Aorta (tissue), 5 donors: ENCODE measurements around the gene WFDC10A. TPM values are rescaled to one million over a fixed set of nuclear protein-coding genes. Genes with fewer than 3 reads are reported as not detected.

Experiments used
- ATAC-seq: fragments of 200-7000 bp; cut with Tn5 transposase; one replicate; pipeline ENCODE4 v1.9.1; 2022; ENCODE audit warnings: moderate library complexity; ENCODE audit not compliant: low FRiP score
- DNase-seq, 2 donors: peaks; one replicate each; pipeline ENCODE4 v3.0.0-alpha.2; 2020
- H3K27ac ChIP-seq, 2 donors: one replicate each; pipeline ENCODE4 v1.5.1; 2013; ENCODE audit warnings: low read length in 2 of 2, mild to moderate bottlenecking in 2 of 2, moderate library complexity in 2 of 2, control low read depth in 1 of 2, inconsistent platforms in 1 of 2, low read depth in 1 of 2
- H3K27me3 ChIP-seq, 2 donors: one replicate each; pipeline ENCODE4 v1.6.1; 2013; ENCODE audit warnings: control low read depth in 1 of 2, low read length in 1 of 2, mild to moderate bottlenecking in 1 of 2, moderate library complexity in 1 of 2; ENCODE audit not compliant: insufficient read depth in 2 of 2, control insufficient read depth in 1 of 2
- H3K36me3 ChIP-seq, 2 donors: one replicate each; pipeline ENCODE4 v1.6.1; 2013; ENCODE audit warnings: control low read depth in 1 of 2, low read length in 1 of 2, mild to moderate bottlenecking in 1 of 2; ENCODE audit not compliant: insufficient read depth in 2 of 2, control insufficient read depth in 1 of 2
- H3K4me1 ChIP-seq, 2 donors: one replicate each; pipeline ENCODE4 v1.6.1; 2013; ENCODE audit warnings: low read length in 2 of 2, control low read depth in 1 of 2, mild to moderate bottlenecking in 1 of 2, moderate library complexity in 1 of 2; ENCODE audit not compliant: insufficient read depth in 2 of 2, control insufficient read depth in 1 of 2
- H3K4me3 ChIP-seq, 2 donors: one replicate each; pipeline ENCODE4 v1.5.1; 2013; ENCODE audit warnings: low read length in 2 of 2, control low read depth in 1 of 2, mild to moderate bottlenecking in 1 of 2
- H3K9me3 ChIP-seq: one replicate; pipeline ENCODE4 v1.6.1; 2013; ENCODE audit warnings: mild to moderate bottlenecking, low read length; ENCODE audit not compliant: control insufficient read depth
- WGBS, 2 donors: extraction: QIAGEN DNeasy Blood & Tissue Kit; methylation state at CpG; one replicate each; pipeline ENCODE4 v1.1.7; 2013; 5-methylcytosine and 5-hydroxymethylcytosine counted together
- intact Hi-C, 2 donors: fragments of 100-400 bp; cut with DNase I; formaldehyde crosslinking; loops; one replicate each; pipeline versions ENCODE4 v1.14.2 to v1.15.0; 2022
- polyA plus RNA-seq, 2 donors: library from polyadenylated mRNA; stranded (reverse); fragments of 200-250 nt; gene quantifications; one replicate each; pipeline ENCODE4 v1.2.3, GENCODE V29; 2013
- total RNA-seq, 2 donors: library from RNA; stranded (reverse); fragmentation: NEBNext Ultra II Directional; extraction: Animal tissue kit (Norgen Biotek cat#: 25700); gene quantifications; one replicate each; pipeline ENCODE4 v1.2.1, GENCODE V29; 2021
- donor health status: healthy with polysubstance abuse.
- donor health status: Bipolar disorder and iron deficiency.
- donor health status: DM: no; HTN: no; CAD: no.
- donor health status: DM: no; HTN: no; CAD: no.
- donor health status: DM: yes; HTN: yes; CAD: no.

Gene WFDC10A
- total and polyA plus RNA-seq, 4 donors = not detected

DNA sequence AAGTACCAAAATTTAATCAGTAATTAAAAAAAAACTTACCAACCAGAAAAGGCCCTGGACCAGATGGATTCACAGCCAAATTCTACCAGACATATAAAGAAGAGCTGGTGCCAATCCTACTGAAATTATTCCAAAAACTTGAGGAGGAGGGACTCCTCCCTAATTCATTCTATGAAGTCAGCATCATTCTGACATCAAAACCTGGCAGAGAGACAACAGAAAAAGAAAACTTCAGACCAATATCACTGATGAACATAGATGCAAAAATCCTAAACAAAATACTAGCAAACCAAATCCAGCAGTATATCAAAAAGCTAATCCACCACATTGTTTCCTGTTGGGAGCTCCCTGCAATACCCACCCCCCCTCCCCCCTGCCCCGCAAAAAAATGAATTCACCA is 40.6 kb downstream of the WFDC10A start, which contains the start of gene WFDC11:
WFDC11 (minus strand) TSS at position 101 of the 400 bp plus-strand sequence. CDS start 19,639 bp downstream, outside the sequence.
- Histone ChIP-seq H3K9me3 (no peaks in the 10 kb centered on the region), H3K27me3 (no peaks in the 10 kb centered on the region), H3K36me3 (no peaks in the 10 kb centered on the region), H3K27ac (no peak within 1 kb of the TSS), H3K4me3 (no peak within 1 kb of the TSS), H3K4me1 (no peaks in the 10 kb centered on the region)
- no peak for DNase-seq
- intact Hi-C loops = no loop called here
- WGBS, 2 donors = 71 to 79% methylated on average over 1 of the region's 1 CpG
- ATAC-seq = no peak

GRCh38 chr20:45672765-45673164 is 43.2 kb downstream of the WFDC10A start:
- intact Hi-C loops = no loop called here
- ATAC-seq (no peak), DNase-seq (no peak)
- Histone ChIP-seq H3K27ac (no peak overlapping the region), H3K4me1 (no peaks in the 10 kb centered on the region), H3K27me3 (no peaks in the 10 kb centered on the region), H3K36me3 (no peaks in the 10 kb centered on the region), H3K4me3 (no peak overlapping the region), H3K9me3 (no peaks in the 10 kb centered on the region)

- Histone ChIP-seq H3K27ac (no peak overlapping the region), H3K36me3 (no peaks in the 10 kb centered on the region), H3K4me3 (no peak overlapping the region), H3K4me1 (no peaks in the 10 kb centered on the region), H3K9me3 (peaks cover 14% of the 10 kb centered on the region), H3K27me3 (no peaks in the 10 kb centered on the region)
- ATAC-seq = no peak
- DNase-seq = no peak
- intact Hi-C loops = no loop called here
Observed at GRCh38 chr20:45679650-45680049, 50.1 kb downstream of the WFDC10A start.

Other genes starting within 250 kb of the WFDC10A start
- gene DBNDD2, start 221.4 kb upstream of the WFDC10A start, total RNA-seq = 100 to 1,000 TPM; 104 to 123 TPM
- gene DBNDD2, start 221.4 kb upstream of the WFDC10A start, polyA plus RNA-seq = 100 to 1,000 TPM; 140 to 231 TPM
- gene PIGT, start 213.6 kb upstream of the WFDC10A start, total RNA-seq = 100 to 1,000 TPM; 113 TPM
- gene PIGT, start 213.6 kb upstream of the WFDC10A start, polyA plus RNA-seq = 100 to 1,000 TPM in 1 of 2 donors, 10 to 100 TPM in 1; 69.0 to 151 TPM
- gene WFDC2, start 160.0 kb upstream of the WFDC10A start, total RNA-seq = 1 to 10 TPM; 1.5 to 2.3 TPM
- 1 to 10 TPM in 1 of 2 donors, under 1 TPM in 1; 0.56 to 1.0 TPM for gene WFDC2, start 160.0 kb upstream of the WFDC10A start, polyA plus RNA-seq
- gene SPINT3, start 114.1 kb upstream of the WFDC10A start, total RNA-seq = not detected
- gene SPINT3, start 114.1 kb upstream of the WFDC10A start, polyA plus RNA-seq = not detected
- not detected for gene WFDC6, start 90.3 kb upstream of the WFDC10A start, total RNA-seq
- not detected for gene WFDC6, start 90.3 kb upstream of the WFDC10A start, polyA plus RNA-seq
- not detected for gene EPPIN, start 82.3 kb upstream of the WFDC10A start, total RNA-seq
- not detected for gene EPPIN, start 82.3 kb upstream of the WFDC10A start, polyA plus RNA-seq
- not detected for gene WFDC8, start 50.5 kb upstream of the WFDC10A start, total RNA-seq
- gene WFDC8, start 50.5 kb upstream of the WFDC10A start, polyA plus RNA-seq = not detected
- not detected for gene WFDC9, start 1.5 kb downstream of the WFDC10A start, total RNA-seq
- gene WFDC9, start 1.5 kb downstream of the WFDC10A start, polyA plus RNA-seq = not detected
- gene WFDC11, start 40.5 kb downstream of the WFDC10A start, total RNA-seq = not detected
- not detected for gene WFDC11, start 40.5 kb downstream of the WFDC10A start, polyA plus RNA-seq
- not detected for gene WFDC13, start 72.3 kb downstream of the WFDC10A start, total RNA-seq
- not detected for gene WFDC13, start 72.3 kb downstream of the WFDC10A start, polyA plus RNA-seq
- gene WFDC10B, start 75.3 kb downstream of the WFDC10A start, total RNA-seq = not detected
- gene WFDC10B, start 75.3 kb downstream of the WFDC10A start, polyA plus RNA-seq = 1 to 10 TPM in 1 of 2 donors, not detected in 1; 1.7 TPM
- gene SPINT4, start 92.6 kb downstream of the WFDC10A start, total RNA-seq = not detected
- not detected for gene SPINT4, start 92.6 kb downstream of the WFDC10A start, polyA plus RNA-seq
- gene WFDC3, start 162.1 kb downstream of the WFDC10A start, total RNA-seq = 1 to 10 TPM; 1.6 to 3.6 TPM
- gene WFDC3, start 162.1 kb downstream of the WFDC10A start, polyA plus RNA-seq = 1 to 10 TPM in 1 of 2 donors, not detected in 1; 1.9 TPM
- 10 to 100 TPM; 25.8 to 27.8 TPM for gene DNTTIP1, start 162.2 kb downstream of the WFDC10A start, total RNA-seq
- 10 to 100 TPM; 29.3 to 30.7 TPM for gene DNTTIP1, start 162.2 kb downstream of the WFDC10A start, polyA plus RNA-seq
- gene UBE2C, start 182.9 kb downstream of the WFDC10A start, total RNA-seq = 1 to 10 TPM; 1.0 to 1.9 TPM
- gene UBE2C, start 182.9 kb downstream of the WFDC10A start, polyA plus RNA-seq = 1 to 10 TPM in 1 of 2 donors, not detected in 1; 5.0 TPM
- not detected for gene TNNC2, start 197.6 kb downstream of the WFDC10A start, total RNA-seq
- 10 to 100 TPM in 1 of 2 donors, 1 to 10 TPM in 1; 1.9 to 26.3 TPM for gene TNNC2, start 197.6 kb downstream of the WFDC10A start, polyA plus RNA-seq
- 10 to 100 TPM; 36.2 to 57.7 TPM for gene SNX21, start 204.1 kb downstream of the WFDC10A start, total RNA-seq
- gene SNX21, start 204.1 kb downstream of the WFDC10A start, polyA plus RNA-seq = 100 to 1,000 TPM in 1 of 2 donors, 10 to 100 TPM in 1; 14.9 to 117 TPM
- 10 to 100 TPM; 11.2 to 15.8 TPM for gene ACOT8, start 227.7 kb downstream of the WFDC10A start, total RNA-seq
- 10 to 100 TPM; 24.3 to 32.5 TPM for gene ACOT8, start 227.7 kb downstream of the WFDC10A start, polyA plus RNA-seq
- gene ZSWIM3, start 227.9 kb downstream of the WFDC10A start, total RNA-seq = 1 to 10 TPM; 2.5 to 4.5 TPM
- 1 to 10 TPM; 1.5 to 1.7 TPM for gene ZSWIM3, start 227.9 kb downstream of the WFDC10A start, polyA plus RNA-seq